NOMO-1 treated with DMSO at 0.1 percent for 48 hours (cell line): ENCODE measurements around the gene GSKIP.
"Not testable (repeated sequence)": the region's sequence is repeated elsewhere in the genome, so short reads cannot be mapped to it uniquely, and the experiment has no call there.

ENCODE experiments used
- DNase-seq: peaks from one replicate; lab custom pipeline; 2025; ENCODE audit not compliant: unreplicated experiment; lab: John Stamatoyannopoulos, UW

The GSKIP gene

DNA sequence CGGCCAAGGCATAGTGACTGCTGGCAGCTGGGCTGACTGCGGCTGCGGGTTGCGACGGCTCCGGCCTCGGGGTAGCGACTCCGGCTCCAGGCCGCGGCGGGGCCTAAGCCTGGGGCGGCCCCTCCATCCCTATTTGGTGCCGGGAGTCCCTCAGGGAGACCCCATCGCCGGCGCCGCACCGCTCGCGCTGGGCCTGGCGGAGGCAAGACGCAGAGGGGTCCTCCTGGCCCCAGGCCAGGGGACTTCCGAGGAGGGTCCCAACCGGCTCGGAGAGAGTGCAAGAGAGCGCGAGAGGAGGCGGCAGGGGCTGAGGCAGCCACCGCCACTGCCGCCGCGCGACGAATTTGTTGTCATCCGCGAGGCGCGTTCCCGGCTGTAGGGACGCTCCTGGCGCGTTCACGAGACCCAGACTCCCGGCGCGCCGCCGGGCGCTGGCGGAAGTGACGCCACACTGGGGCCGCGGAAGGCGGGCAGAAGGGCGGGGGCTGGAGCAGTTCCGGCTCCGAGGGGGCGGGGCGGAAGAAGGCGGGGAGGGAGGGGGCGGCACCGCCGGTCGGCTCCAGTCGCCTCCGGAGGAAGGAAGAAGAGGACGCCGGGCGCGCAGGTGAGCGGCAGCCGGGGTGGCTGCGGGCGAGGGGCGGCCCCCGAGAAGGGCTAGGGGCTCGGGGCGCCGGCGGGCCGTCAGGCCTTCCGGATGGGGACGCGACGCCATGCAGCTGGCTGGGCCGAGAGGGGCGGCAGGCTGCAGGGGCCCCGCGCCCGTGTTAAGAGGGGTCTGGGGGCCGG, at the start of gene GSKIP, which contains the start of gene ATG2B:
Gene GSKIP (plus strand): TSS at position 562 of the 786 bp plus-strand sequence. CDS start 18,722 bp downstream, outside the sequence.
Gene ATG2B (minus strand): TSS at position 377 of the 786 bp plus-strand sequence. CDS start 365 bp downstream, at position 12.
- peak; percentile 86 for DNase-seq

DNA sequence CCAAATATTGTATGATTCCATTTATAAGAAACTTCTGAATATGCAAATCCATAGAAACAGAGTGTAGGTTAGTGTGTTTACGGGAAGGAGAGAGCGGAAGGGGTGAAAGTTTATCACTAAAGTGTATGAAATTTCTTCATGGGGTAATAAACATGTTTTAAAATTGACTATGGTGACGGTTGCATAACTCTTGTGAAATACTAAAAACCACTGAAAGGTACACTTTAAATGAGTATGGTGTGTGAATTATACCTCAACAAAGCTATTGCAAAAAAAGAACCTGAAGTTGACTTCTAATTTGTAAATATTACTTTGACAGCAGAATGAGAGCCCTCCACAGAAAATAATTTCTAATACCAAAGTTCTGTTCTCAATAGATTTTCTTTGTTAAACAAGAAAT, 47.2 kb upstream of the GSKIP start:
- DNase-seq, result no peak

GRCh38 chr14:96318836-96319235, 44.5 kb upstream of the GSKIP start:
- DNase-seq, result no peak

GRCh38 chr14:96320605-96321004, 42.7 kb upstream of the GSKIP start:
- DNase-seq, result no peak

DNA sequence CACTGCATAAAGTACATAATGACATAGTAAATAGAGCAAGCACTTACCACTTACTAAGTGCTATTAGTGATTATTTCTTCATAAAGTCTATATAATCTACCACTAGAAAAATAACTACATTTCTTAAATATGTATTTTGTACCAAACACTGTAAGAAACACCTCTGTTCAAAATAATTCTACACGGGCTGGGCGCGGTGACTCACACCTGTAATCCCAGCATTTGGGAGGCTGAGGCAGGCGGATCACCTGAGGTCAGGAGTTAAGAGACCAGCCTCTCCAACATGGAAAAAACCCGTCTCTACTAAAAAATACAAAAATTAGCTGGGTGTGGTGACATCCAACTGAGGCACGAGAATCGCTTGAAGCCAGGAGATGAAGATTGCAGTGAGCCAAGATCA, 39.1 kb upstream of the GSKIP start:
- DNase-seq, result no peak

GRCh38 chr14:96338551-96338950, 24.8 kb upstream of the GSKIP start:
- DNase-seq, result no peak

DNA sequence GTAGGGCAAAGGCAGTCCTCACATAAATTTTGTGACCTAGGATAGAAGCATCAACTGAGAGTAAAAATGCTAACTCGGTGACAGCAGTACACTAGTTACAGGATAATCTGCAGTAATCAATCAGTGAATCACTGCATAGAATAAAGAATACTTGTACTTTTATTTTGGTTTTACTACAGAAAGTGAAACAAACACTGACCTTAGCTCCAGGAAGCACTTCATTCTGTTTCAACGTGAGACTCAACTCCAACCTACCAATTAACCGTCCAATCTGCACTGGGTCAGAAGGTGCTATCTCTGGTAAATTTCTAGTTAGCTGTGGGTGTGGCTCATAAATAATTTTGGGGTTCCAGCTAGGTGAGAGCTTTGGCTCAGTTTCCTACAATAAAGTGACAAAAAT, 22.0 kb upstream of the GSKIP start:
- DNase-seq, result no peak

- no peak for DNase-seq
Measured at GRCh38 chr14:96345669-96346068, 17.7 kb upstream of the GSKIP start.

DNA sequence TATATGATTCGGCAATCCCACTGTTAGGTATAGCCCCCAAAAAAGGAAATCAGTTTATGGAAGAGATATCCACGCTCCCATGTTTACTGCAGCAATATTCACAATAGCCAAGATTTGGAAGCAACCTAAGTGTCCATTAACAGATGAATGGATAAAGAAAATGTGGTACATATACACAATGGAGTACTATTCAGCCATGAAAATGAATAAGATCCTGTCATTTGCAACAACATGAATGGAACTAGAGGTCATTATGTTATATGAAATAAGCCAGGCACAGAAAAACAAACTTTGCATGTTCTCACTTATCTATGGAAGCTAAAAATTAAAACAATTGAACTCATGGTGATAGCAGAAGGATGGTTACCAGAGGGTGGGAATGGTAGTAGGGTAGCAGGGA, 15.4 kb upstream of the GSKIP start:
- DNase-seq, result not testable (repeated sequence)

DNA sequence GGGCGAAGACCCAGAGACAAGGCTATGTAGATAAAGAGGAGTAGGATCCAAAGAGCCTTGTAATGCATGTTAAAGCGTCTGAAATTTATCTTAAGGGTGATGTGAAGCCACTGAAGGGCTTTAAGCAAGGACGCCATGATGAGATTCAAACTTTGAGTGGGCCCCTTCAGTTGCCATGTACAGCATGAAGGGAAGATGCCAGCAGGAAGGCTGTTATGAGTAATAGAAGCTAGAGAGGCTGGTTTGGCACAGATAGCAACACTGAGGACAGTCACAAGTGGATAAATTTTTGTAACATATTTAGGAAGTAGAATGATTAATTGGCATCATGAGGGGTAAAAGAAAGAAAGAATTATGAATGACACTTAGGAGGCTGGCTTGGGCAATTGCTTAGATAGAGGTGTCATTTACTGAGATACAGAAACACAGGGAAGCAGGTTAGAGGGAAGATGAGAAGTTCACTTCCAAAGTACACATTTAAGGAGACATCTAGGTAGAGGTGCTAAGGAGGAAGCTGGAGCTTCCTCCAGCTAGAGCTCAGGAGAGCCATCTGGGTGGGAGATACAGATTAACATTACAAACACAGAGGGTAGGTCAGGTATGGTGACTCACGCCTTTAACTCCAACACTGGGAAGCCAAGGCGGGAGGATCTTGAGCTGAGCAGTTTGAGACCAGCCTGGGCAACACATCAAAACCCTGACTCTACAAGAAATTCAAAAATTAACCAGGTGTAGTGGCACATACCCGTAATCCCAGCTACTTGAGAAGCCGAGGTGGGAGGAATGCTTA, 13.8 kb upstream of the GSKIP start:
- no peak for DNase-seq

DNA sequence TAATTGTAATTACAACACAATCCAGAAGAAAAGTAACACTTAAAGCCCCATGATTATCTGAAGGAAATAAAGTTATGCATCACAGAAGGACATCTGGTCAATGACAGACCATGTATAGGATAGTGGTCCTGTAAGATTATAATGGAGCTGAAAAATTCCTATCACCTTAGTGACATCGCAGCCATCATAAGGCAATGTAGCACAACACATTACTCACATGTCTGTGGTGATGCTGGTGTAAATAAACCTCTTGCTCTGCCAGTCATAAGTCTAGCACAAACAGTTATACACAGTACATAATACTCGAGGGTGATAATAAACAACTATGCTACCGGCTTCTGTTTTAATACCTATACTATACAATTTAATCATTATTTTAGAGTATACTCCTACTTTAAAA, 11.3 kb upstream of the GSKIP start:
- no peak for DNase-seq

GRCh38 chr14:96352708-96353107, 10.6 kb upstream of the GSKIP start:
- DNase-seq, result no peak

- DNase-seq, result no peak
Measured at GRCh38 chr14:96354246-96354645, 9.1 kb upstream of the GSKIP start.

DNA sequence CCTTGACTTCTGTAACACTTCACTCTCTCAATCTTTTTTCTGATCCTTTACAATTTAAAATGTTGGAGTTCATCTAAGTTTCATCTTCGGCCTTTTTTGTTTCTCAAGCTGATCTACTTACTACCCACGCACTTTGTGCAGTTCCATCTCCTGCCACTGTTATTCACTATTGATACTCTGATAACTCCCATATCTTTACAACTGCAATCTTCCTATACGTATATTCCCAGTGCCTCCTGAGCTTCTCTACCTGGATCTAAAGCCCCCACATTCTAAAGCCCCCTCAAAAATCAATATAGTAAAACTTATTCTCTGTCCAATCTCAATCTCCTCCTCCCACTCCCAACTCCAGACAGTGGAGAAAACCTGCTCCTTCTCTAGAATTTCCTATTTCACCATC, 6.1 kb upstream of the GSKIP start:
- DNase-seq, result no peak

DNA sequence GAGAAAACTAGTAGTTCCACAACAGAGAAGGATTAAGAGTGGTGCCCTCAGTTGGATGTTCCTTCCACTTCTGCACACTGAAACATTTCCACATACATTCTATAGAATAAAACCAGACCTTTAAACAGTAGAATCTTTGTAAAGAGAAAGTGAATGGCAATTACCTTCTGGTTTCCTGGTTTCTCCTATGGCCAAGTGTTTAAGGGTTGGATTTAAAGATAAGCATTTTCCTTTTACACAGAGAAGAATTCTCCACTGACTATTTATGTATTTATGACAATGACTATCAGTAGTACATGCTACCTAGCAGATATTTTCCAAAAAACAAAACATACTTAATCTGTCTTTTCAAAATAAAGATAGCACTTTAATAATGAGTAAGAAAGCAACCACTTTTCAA, 3.4 kb upstream of the GSKIP start:
- DNase-seq, result no peak

DNA sequence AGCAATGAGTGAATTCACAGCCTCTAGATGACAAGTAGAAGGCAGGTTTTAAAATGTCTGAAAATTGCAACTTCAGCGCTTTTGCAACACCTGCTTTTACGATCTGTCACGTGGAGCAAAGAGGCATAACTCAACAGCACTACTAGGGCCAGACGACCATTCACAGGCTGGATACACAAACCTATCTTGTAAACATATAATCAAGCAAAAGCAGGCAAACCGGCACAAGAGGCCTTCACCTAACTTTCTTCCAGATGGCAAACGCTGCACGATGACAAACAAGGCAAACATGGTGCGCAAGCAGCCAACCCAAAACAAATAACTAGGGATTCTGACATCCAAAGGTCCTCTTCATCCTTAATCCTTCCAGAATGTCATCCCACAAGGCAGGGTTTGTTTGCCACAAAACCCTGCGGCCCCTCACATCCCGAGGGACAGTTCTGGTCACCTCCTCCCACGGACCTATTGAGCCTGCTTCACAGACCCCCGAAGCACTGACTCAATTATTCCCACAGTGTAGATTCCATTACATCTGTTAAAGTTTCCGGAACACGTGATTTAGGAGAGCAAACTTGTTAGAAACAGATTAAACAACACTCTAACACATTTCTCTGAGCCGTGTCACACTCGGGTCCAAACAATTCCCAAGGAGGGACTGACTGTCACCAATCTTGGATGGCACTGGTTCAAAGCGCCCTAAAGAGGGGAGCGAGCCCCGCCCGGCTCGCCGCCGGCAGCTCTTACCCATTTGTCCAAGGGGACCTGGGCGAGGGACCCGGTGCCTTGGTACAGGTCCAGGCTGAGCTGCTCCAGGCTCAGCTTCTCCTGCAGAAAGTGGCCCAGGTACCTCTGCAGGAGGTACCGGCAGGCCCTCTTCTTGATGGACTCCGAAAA, 1.0 kb upstream of the GSKIP start:
- DNase-seq, result peak; percentile 82

DNA sequence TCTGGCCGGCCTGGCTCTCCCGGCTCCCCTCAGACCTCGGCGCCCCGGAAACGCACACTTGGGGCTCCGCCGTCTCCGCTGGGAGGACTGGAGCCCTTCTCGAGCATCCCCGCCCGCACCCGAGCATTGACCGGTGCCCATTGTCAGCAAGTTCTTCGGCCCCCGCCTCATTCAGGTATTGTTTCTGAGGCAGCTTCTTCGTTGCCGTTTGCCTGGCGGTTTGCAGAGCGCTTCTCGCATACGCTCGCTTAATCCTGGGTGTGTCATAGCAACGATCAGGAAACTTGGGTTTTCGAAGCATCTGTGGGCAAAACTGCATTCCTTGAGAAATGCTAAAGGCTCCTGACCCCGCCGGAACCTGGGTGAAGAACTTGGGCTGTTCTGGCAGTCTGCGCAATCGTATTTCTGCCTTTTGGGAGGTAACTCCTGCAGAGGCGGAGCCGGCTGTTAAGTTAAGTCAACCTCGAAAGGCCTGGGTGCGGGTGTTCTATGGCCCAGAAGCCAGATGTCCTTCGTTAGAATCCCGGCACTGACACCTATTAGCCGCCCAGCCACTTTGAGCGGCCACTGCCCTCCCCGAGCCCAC, 518 bp downstream of the GSKIP start:
- peak; percentile 20 for DNase-seq

DNA sequence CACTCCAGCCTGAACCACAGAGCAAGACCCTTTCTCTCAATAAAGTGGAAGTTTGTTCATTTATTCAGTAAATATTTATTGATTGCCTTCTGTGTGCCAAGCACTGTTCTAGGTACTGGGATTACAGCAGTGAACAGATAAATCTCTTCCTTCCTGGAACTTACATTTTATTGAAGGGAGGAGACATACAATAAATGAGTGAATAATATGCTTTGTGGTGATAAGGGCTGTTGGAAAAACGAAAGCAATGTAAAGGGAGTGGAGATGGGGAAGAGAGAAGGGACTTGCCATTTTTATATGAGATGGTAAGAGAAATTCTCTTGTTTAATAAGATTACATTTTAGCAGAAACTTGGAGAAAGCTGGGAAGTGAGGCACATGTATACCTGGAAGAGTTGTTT, 1.6 kb downstream of the GSKIP start:
- no peak for DNase-seq

DNA sequence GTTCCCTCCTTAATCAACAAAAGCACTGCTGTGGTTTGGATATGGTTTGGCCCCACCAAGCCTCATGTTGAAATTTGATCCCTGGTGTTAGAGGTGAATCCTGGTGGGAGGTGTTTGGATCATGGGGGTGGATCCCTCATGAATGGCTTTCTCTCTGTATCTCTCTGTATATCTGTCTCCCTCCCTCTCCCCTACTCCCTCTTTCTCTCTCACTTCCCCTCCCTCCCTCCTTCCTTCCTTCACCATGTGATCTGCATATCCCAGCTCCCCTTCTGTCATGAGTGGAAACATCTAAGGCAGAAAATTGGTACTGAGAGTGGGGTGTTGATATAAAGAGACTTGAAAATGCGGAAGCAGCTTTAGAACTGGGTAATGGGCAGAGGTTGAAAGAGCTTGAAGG, 5.2 kb downstream of the GSKIP start:
- DNase-seq, result no peak

DNA sequence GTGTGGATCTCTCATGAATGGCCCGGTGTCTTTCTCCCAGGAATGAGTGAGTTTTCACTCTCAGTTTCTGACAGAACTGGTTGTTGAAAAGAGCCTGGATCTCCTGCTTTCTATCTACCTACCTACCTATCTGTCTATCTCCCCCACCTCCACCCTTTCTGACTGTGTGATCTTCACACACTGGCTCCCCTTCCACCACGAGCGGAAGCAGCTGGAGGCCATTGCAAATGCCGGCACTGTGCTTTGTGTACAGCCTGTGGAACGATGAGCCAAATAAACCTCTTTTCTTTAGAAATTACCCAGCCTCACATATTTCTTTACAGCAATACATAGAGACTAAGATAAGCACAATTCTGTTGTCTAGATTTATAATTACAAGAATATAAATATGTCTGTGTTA, 7.2 kb downstream of the GSKIP start:
- no peak for DNase-seq

DNA sequence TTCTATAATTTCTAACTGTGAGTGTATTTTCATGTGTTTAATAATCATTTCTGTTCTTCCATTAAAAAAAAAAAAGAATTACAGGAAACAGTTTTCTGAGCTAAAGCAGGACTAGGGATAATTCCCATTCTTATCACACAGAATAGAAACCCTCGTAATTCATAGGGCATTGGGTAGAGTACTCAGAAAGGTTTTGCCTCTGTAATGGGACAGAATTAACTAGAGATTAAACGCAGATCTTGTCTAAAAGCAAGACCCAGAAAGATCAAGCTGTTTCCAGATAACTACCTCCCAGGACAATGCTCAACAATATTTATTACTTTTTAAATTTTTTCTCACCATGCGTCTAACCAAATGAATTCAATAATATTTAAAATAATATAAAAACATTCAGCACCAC, 10.2 kb downstream of the GSKIP start:
- DNase-seq, result no peak
